GM21390 (cell line): ENCODE data around the gene TNFSF15.
A peak's percentile ranks its signal among the peaks of the same experiment; 100 is the strongest.

Experiments
- ATAC-seq: cut with Tn5 transposase; IDR thresholded peaks from one replicate; pipeline ENCODE4 v1.9.1; 2021; ENCODE audit not compliant: unreplicated experiment

TNFSF15 gene

GRCh38 chr9:114825126-114825795 is 19.4 kb upstream of the TNFSF15 start:
- ATAC-seq, result no peak

- ATAC-seq, result no peak
Measured at GRCh38 chr9:114824110-114824509, 18.3 kb upstream of the TNFSF15 start.

GRCh38 chr9:114823441-114823840 is 17.6 kb upstream of the TNFSF15 start:
- no peak for ATAC-seq

GRCh38 chr9:114822708-114823107 is 16.9 kb upstream of the TNFSF15 start:
- ATAC-seq, result no peak

- ATAC-seq, result no peak
Measured at GRCh38 chr9:114820776-114821501, 15.1 kb upstream of the TNFSF15 start.

GRCh38 chr9:114818178-114818577 is 12.3 kb upstream of the TNFSF15 start:
- ATAC-seq, result no peak

- no peak for ATAC-seq
Measured at GRCh38 chr9:114813717-114814418, 8.0 kb upstream of the TNFSF15 start.

- ATAC-seq, result no peak
Measured at GRCh38 chr9:114811966-114812636, 6.3 kb upstream of the TNFSF15 start.

GRCh38 chr9:114811301-114811700 is 5.5 kb upstream of the TNFSF15 start:
- ATAC-seq, result no peak

GRCh38 chr9:114810614-114811013 is 4.8 kb upstream of the TNFSF15 start:
- ATAC-seq, result no peak

GRCh38 chr9:114806526-114806900 is 674 bp upstream of the TNFSF15 start:
- peak; percentile 40 for ATAC-seq

GRCh38 chr9:114804505-114804904 is 1.3 kb downstream of the TNFSF15 start:
- ATAC-seq, result no peak

- ATAC-seq, result no peak
Measured at GRCh38 chr9:114803479-114804265, 2.2 kb downstream of the TNFSF15 start.

- ATAC-seq, result no peak
Measured at GRCh38 chr9:114799925-114800324, 5.9 kb downstream of the TNFSF15 start.

- no peak for ATAC-seq
Measured at GRCh38 chr9:114799441-114799840, 6.4 kb downstream of the TNFSF15 start.

GRCh38 chr9:114798780-114799427 is 6.9 kb downstream of the TNFSF15 start:
- ATAC-seq, result no peak

GRCh38 chr9:114798101-114798500 is 7.7 kb downstream of the TNFSF15 start:
- ATAC-seq, result no peak

- no peak for ATAC-seq
Measured at GRCh38 chr9:114792396-114792795, 13.4 kb downstream of the TNFSF15 start.

- ATAC-seq, result no peak
Measured at GRCh38 chr9:114791736-114792135, 14.1 kb downstream of the TNFSF15 start.

- ATAC-seq, result no peak
Measured at GRCh38 chr9:114791312-114791711, 14.5 kb downstream of the TNFSF15 start.
